HL-60 (cell line): ENCODE results near the gene FMN1.

Source experiments
- DNase-seq, 2 experiments: peaks; one replicate each; pipeline ENCODE4 v3.0.0-alpha.2; 2010 to 2020; ENCODE audit warnings: low read depth in 1 of 2, low spot score in 1 of 2
- H3K27ac ChIP-seq: fragments of 250-450 bp; sonication (Bioruptor Pico); replicated peaks from 2 replicates; pipeline ENCODE4 v1.5.1; 2020; ENCODE audit warnings: mild to moderate bottlenecking, moderate library complexity
- H3K27me3 ChIP-seq: fragments of 250-450 bp; sonication (Bioruptor Pico); 2 replicates; pipeline ENCODE4 v1.5.1; 2021; ENCODE audit warnings: mild to moderate bottlenecking, moderate library complexity; ENCODE audit not compliant: insufficient read depth, poor library complexity, severe bottlenecking
- H3K4me3 ChIP-seq: replicated peaks from 2 replicates; pipeline ENCODE4 v1.5.1; 2011; ENCODE audit warnings: mild to moderate bottlenecking, control low read depth, low read length; ENCODE audit not compliant: insufficient read depth
- GABPA ChIP-seq: IDR thresholded peaks from 2 replicates; pipeline ENCODE4 v1.6.1; 2012; ENCODE audit warnings: low read depth
- POLR2AphosphoS5 ChIP-seq: IDR thresholded peaks from 2 replicates; pipeline ENCODE4 v1.6.1; 2012; ENCODE audit warnings: low read depth
- SPI1 ChIP-seq: IDR thresholded peaks from 2 replicates; pipeline ENCODE4 v1.6.1; 2012; ENCODE audit warnings: low read depth, mild to moderate bottlenecking, borderline replicate concordance
- TF ChIP-seq, protein P1 (sequence below): IDR thresholded peaks from one replicate; pipeline ENCODE4 v1.5.1; 2011; ENCODE audit warnings: low read length, control low read depth, inconsistent platforms; ENCODE audit not compliant: insufficient read depth
- TF ChIP-seq, protein P2 (sequence below): IDR thresholded peaks from 2 replicates; pipeline ENCODE4 v1.6.1; 2012; ENCODE audit warnings: low read depth; ENCODE audit not compliant: insufficient replicate concordance

FMN1 gene

DNA sequence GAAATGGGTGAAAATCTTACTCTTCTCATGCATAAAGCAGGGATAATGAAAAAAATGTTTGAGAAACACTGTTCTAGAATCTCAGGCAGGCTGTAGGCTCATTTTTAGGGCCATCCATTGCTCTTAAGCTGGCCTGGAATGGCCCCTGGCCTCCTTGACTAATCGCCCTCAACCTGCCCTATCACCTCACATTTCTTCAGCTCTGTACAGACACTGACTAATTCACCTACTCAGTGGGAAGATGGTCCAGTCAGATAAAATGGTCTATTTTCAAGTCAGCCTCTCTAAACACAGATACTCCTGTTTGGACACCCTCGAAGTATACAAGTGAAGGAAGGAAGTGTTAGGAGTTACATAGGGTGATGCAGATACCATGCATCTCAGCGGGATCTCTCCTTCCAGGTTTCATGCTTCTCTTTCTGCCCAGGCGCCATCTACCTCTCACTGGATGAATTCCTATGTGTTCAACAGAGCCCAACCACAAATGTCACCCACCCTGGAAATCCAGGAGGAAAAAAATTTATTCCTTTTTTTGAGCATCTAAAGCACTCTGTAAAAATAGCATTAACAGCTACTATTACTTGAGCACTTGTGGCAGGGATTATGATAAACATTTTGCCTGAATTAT, 12.1 kb downstream of the FMN1 start:
- Histone ChIP-seq H3K27ac (no peak overlapping the region), H3K27me3 (peaks cover 5% of the 10 kb centered on the region), H3K4me3 (no peak overlapping the region)
- DNase-seq = no peak
- TF ChIP-seq, protein P1, sequence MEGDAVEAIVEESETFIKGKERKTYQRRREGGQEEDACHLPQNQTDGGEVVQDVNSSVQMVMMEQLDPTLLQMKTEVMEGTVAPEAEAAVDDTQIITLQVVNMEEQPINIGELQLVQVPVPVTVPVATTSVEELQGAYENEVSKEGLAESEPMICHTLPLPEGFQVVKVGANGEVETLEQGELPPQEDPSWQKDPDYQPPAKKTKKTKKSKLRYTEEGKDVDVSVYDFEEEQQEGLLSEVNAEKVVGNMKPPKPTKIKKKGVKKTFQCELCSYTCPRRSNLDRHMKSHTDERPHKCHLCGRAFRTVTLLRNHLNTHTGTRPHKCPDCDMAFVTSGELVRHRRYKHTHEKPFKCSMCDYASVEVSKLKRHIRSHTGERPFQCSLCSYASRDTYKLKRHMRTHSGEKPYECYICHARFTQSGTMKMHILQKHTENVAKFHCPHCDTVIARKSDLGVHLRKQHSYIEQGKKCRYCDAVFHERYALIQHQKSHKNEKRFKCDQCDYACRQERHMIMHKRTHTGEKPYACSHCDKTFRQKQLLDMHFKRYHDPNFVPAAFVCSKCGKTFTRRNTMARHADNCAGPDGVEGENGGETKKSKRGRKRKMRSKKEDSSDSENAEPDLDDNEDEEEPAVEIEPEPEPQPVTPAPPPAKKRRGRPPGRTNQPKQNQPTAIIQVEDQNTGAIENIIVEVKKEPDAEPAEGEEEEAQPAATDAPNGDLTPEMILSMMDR = no peak
- TF ChIP-seq, protein P2, sequence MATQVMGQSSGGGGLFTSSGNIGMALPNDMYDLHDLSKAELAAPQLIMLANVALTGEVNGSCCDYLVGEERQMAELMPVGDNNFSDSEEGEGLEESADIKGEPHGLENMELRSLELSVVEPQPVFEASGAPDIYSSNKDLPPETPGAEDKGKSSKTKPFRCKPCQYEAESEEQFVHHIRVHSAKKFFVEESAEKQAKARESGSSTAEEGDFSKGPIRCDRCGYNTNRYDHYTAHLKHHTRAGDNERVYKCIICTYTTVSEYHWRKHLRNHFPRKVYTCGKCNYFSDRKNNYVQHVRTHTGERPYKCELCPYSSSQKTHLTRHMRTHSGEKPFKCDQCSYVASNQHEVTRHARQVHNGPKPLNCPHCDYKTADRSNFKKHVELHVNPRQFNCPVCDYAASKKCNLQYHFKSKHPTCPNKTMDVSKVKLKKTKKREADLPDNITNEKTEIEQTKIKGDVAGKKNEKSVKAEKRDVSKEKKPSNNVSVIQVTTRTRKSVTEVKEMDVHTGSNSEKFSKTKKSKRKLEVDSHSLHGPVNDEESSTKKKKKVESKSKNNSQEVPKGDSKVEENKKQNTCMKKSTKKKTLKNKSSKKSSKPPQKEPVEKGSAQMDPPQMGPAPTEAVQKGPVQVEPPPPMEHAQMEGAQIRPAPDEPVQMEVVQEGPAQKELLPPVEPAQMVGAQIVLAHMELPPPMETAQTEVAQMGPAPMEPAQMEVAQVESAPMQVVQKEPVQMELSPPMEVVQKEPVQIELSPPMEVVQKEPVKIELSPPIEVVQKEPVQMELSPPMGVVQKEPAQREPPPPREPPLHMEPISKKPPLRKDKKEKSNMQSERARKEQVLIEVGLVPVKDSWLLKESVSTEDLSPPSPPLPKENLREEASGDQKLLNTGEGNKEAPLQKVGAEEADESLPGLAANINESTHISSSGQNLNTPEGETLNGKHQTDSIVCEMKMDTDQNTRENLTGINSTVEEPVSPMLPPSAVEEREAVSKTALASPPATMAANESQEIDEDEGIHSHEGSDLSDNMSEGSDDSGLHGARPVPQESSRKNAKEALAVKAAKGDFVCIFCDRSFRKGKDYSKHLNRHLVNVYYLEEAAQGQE = no peak
- TF ChIP-seq SPI1 (no peak), GABPA (no peak), POLR2AphosphoS5 (no peak)

DNA sequence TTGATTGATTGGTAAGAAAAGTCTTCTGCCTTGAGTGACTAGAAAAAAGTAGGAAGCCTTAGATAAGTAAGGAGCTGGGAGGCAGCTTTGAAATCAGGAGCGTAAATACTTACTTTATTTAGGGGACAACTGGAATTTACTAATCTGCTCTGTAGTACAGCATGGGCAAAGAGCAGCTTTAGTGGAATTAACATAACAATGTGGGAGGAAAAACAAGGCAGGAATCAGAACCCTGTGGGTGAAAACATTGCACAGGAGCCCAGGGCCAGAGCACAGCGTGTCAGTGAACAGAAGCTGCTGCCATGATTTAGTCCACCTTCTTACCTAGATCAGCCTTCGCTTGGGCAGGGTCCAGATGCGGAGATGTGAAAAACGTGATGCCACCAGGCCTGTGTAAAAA, 14.6 kb downstream of the FMN1 start:
- H3K4me3 ChIP-seq = no peak overlapping the region
- peaks cover 5% of the 10 kb centered on the region for H3K27me3 ChIP-seq
- TF ChIP-seq POLR2AphosphoS5 (no peak), GABPA (no peak), SPI1 (no peak)
- TF ChIP-seq, protein P1 = no peak
- TF ChIP-seq, protein P2 = no peak
- no peak overlapping the region for H3K27ac ChIP-seq
- no peak for DNase-seq

DNA sequence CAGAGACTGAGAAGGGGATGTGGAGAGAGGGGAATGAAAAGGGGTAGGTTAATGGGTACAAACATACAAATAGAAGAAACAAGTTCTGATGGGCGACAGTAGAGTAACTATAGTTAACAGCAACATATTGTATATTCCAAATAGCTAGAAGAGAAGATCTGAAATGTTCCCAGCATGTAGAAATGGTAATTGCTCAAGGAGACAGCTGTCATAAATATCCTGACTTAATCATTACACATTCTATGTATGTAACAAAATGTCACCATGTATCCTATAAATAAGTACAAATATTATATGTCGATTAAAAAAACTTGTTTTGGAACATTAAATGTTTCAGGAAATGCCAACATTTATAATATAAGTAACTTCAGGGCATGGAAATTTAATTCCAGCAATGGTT, 23.3 kb downstream of the FMN1 start:
- H3K4me3 ChIP-seq = no peak overlapping the region

More for the DNA sequence above, 23.3 kb downstream of the FMN1 start:
- TF ChIP-seq, protein P1 = no peak
- TF ChIP-seq POLR2AphosphoS5 = no peak
- no peak for TF ChIP-seq GABPA
- TF ChIP-seq SPI1 = no peak
- TF ChIP-seq, protein P2 = no peak
- no peak for DNase-seq
- Histone ChIP-seq H3K27ac (no peak overlapping the region), H3K27me3 (no peaks in the 10 kb centered on the region)
